Choroid plexus epithelial cell (primary cell): ENCODE results near the gene IFT88.
A peak's percentile ranks its signal among the peaks of the same experiment; 100 is the strongest.

Source experiments
- DNase-seq: peaks from one replicate; pipeline ENCODE4 v3.0.0-alpha.2; 2010; ENCODE audit warnings: low read depth
- H3K4me3 ChIP-seq: 2 replicates; pipeline ENCODE4 v1.5.1; 2011; ENCODE audit warnings: low read depth, mild to moderate bottlenecking, control low read depth, low read length, moderate library complexity
- TF ChIP-seq, protein P1 (sequence below): conservative IDR thresholded peaks from 2 replicates; pipeline ENCODE4 v1.5.1; 2011; ENCODE audit warnings: low read depth, mild to moderate bottlenecking, control low read depth, inconsistent platforms, low read length, moderate library complexity

The IFT88 gene

DNA sequence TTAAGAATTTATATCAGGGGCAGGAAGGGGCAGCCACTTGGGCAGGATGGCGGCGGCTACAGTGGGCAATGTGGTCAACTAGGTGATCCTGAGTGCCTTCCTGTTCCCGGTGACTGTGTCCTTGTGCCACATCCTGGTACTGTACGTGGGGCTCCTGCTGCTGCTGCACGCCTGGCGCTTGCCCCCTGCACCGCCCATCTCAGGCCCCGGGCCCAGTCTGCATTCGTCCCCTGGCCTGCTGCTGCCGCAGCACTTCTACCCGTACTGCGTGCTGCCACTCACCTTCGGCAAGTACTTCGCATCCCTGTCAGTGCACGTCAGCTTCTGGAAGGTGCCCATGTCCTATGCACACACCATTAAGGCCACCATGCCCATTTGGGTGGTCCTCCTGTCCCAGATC is 40.1 kb downstream of the IFT88 start:
- TF ChIP-seq, protein P1, sequence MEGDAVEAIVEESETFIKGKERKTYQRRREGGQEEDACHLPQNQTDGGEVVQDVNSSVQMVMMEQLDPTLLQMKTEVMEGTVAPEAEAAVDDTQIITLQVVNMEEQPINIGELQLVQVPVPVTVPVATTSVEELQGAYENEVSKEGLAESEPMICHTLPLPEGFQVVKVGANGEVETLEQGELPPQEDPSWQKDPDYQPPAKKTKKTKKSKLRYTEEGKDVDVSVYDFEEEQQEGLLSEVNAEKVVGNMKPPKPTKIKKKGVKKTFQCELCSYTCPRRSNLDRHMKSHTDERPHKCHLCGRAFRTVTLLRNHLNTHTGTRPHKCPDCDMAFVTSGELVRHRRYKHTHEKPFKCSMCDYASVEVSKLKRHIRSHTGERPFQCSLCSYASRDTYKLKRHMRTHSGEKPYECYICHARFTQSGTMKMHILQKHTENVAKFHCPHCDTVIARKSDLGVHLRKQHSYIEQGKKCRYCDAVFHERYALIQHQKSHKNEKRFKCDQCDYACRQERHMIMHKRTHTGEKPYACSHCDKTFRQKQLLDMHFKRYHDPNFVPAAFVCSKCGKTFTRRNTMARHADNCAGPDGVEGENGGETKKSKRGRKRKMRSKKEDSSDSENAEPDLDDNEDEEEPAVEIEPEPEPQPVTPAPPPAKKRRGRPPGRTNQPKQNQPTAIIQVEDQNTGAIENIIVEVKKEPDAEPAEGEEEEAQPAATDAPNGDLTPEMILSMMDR, result no peak
- no peak overlapping the region for H3K4me3 ChIP-seq

DNA sequence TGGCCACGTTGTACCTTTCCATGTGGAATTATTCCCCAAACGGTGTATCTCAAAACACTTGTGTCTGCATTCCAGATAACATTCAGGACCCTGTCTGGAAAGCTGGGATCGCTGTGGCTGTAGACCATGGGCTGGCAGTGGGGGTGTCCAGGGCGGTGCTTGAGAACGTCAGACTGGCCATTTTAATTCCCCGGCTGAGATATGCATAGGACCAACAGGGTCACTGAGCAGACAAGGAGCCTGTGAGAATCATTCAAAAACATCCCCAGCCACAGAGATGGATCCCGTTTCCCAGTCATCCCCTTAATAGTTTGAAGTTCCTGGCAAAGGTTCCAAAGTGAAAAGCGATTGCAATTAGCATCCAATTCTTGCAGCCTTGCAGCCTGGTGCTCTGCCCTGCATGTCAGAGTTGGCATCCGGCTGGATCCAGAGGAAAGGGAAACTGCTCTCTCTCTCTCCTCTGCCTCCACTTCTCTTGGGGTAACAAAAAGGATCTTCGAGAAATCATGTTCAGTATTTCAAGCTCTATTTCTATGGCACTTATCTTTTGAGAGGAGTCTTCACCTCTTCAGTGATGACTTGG is 41.6 kb downstream of the IFT88 start:
- TF ChIP-seq, protein P1, result no peak

More for the DNA sequence above, 40.1 kb downstream of the IFT88 start:
- no peak for DNase-seq

GRCh38 chr13:20609145-20609544 is 42.2 kb downstream of the IFT88 start:
- no peak overlapping the region for H3K4me3 ChIP-seq
- peak; percentile 77 for DNase-seq
- TF ChIP-seq, protein P1, result no peak

More for the DNA sequence above, 41.6 kb downstream of the IFT88 start:
- no peak overlapping the region for H3K4me3 ChIP-seq
- peak; percentile 19 for DNase-seq

DNA sequence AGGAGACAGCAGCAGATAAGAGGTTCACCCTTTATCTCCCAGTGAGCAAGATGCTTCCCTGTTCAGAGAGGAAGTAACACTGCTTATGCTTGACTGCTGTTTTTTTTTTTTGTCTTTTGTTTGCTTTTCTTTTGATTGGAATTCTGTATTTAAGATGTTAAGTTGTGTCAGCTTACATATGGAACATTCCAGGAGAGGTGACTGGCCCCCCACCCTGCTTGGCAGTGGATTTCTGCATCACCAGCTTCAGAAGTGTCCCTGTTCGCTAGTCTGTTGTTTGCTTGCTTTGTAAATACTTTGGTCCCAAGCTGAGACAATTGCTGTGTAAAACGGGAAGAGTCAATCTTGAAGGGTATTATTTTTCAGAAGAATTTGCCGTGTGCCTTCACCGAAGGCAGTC is 43.0 kb downstream of the IFT88 start:
- H3K4me3 ChIP-seq, result no peak overlapping the region
- DNase-seq, result peak; percentile 46
- TF ChIP-seq, protein P1, result no peak

GRCh38 chr13:20616059-20616797 is 49.3 kb downstream of the IFT88 start:
- no peak overlapping the region for H3K4me3 ChIP-seq
- peak; percentile 87 for DNase-seq
- TF ChIP-seq, protein P1, result no peak

- H3K4me3 ChIP-seq, result no peak overlapping the region
- TF ChIP-seq, protein P1, result no peak
- DNase-seq, result no peak
These were observed 56.0 kb downstream of the IFT88 start for GRCh38 chr13:20623000-20623399.

DNA sequence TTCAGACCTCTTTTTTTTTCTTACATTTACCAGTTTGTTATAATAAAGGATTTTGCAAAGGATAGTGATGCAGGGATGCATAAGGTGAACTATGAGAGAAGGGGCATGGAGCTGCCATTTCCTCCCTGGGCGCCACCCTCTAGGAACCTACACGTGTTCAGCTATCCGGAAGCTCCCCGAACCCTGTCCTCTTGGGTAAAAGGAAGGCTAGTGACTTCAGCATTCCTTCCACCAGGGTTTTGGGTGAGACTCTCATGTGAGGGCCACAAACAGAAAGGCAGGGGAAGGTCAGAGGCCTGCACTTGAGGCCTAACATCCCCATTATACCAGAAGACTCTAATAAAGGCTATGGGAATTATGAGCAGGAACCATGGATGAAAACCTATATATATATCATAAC is 57.3 kb downstream of the IFT88 start:
- DNase-seq, result no peak

More for the DNA sequence above, 57.3 kb downstream of the IFT88 start:
- TF ChIP-seq, protein P1, result no peak
- H3K4me3 ChIP-seq, result no peak overlapping the region
